IPS DF 4.7 (cell line): ENCODE results near the gene XPR1.
"Not testable (repeated sequence)": the region's sequence is repeated elsewhere in the genome, so short reads cannot be mapped to it uniquely, and the experiment has no call there.

Experiments used
- DNase-seq: peaks from one replicate; pipeline ENCODE4 v3.0.0-alpha.2; 2013; ENCODE audit warnings: low spot score; ENCODE audit errors: extremely low read depth

Gene XPR1

DNA sequence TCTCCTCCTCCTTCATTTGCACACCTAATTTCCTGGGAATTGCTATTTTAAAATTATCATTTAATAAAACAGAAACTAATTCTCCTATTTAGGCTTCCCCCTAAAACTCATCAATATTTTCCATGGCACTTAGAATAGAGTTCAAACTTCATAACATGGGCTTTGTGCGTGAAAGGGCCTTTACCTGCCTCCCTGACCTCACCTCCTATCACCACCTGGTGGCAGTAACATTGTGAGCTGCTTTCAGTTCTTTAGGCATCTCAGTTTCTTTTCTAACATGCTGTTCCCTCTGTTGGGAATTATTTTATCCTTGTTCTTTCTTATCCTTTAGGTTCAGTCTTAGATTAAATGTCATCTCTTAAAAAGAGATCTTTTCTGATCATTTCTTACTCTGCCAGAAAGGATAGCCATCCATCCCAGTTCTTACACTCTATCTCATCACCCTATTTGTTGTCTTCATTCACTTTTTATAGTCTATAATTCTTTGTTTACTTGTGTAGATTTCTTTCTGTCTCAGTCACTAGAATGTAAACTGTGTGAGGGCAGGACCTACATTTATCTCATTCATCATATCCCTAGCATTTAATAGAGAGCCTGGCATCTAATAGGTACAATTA lies 147.1 kb downstream of the XPR1 start:
- no peak for DNase-seq

DNA sequence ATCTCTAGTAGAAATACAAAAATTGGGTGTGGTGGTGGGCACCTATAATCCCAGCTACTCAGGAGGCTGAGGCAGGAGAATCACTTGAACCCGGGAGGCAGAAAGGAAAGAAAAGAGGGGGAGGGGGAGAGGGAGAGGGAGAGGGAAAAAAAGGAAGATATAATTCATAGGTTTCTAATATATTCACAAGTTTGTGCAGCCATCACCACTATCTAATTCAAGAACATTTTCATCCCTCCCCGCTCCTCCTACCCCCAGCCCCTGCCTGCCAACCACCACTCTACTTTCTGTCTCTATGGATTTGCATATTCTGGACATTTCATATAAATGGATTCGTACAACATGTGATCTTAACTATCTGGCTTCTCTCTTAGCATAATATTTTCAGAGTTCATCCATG lies 147.8 kb downstream of the XPR1 start:
- no peak for DNase-seq

DNA sequence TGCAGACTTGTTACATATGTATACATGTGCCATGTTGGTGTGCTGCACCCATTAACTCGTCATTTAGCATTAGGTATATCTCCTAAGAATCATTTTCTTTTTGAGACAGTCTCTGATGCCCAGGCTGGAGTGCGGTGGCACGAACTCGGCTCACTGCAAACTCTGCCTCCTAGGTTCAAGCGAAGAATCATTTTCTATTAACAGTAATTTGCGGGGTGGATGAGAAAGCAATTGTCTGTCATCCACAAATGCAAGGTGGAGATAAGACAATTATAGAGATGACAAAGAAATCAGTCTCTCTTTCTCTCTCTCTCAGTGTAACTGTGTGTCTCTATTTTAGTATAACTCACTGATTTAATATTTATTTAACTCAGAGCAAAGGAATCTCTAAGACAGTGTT lies 149.9 kb downstream of the XPR1 start:
- DNase-seq: no peak

DNA sequence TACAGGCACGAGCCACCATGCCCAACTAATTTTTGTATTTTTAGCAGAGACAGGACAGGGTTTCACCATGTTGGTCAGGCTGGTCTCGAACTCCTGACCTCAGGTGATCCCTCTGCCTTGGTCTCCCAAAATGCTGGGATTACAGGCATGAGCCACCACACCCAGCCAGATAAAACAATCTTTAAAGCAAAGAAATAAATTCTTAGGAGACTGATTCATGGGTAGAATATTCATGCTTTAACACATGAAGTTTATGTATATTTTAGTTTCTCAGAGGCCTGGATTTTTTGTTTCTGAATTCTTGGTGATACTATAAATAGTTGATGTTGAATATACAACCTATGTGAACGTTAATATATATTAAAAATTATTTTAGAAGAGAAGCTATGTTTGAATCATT lies 153.5 kb downstream of the XPR1 start:
- no peak for DNase-seq

DNA sequence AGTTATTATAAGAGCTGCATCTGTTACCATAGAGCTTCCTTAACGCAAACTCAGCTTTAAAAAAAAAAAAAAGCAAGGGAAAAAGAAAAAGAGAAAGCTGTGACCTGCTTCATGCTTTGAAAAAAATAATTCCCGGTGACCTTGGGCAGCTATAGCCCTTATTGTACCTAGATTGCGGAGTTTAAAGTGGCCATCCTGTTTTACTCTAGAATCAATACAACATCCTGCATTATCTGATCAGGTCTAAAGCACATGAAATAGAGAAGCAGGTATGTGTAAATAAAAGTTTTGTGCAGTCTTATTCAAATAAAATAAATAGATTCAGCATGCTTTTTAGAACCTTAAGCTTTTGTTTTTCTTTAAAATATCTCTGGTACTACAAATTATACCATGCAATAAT lies 154.1 kb downstream of the XPR1 start:
- no peak for DNase-seq

DNA sequence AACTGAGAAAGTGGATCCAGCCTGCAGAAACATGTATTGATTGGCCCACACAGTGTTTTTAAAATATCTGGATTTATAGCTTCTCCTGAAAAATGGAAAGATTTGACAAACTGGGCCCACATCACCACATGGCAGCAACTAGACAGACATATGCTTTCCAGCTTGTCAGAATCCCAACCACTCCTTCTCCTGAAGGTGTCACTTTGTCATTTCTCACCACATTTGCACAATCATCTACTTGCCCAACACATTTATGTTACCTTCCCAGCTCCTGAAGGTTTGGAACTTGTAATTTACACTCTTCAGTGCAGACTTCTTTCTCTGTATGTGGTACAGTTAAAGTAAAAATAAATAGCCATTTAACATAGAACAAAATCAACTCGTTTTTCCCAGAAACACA lies 154.8 kb downstream of the XPR1 start:
- DNase-seq: no peak

DNA sequence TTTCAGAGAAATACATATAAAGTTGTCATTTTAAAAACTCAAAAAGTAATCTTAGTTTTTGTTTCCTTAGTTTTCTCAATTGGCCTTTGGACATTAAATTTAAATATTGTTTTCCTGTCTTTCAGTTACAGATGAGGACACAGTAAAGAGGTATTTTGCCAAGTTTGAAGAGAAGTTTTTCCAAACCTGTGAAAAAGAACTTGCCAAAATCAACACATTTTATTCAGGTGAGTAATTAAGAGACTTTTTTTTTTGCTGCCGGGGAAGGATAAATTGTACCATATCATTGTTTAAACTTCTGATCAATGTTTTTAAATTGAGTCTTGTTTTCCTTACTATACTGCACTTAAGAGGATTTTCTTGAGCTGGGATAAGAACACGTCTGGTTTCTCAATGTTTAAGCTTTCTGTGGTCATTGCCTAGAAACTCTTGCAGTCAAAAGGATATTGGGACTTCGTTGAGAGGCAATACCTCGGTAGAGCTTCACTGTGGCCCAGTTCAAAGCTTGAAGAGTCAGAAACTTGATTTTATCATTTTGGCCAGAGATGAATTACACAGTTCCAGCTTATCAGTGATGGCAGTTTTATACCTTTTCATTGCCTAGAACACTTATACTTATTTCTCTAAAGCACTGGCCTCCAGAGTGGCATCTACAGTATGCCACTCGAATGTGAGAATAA lies 155.9 kb downstream of the XPR1 start:
- DNase-seq: no peak

DNA sequence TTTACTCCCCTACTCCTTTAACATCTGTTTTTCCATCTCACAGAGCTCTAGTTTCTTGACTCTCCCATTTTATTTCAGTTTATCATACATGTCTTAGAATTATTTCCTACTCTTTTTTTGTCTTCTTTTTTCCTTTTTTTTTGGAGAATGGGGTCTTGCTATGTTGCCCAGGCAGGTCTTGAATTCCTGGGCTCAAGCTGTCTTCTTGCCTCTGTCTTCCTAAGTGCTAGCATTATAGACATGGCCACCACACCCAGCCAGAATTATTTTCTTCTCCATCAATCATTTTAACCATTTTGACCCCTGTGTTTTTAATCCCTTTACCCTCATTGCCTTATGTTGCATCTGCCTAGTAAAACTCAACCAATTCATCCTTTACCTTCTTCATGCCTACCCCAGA lies 157.6 kb downstream of the XPR1 start:
- DNase-seq: no peak

DNA sequence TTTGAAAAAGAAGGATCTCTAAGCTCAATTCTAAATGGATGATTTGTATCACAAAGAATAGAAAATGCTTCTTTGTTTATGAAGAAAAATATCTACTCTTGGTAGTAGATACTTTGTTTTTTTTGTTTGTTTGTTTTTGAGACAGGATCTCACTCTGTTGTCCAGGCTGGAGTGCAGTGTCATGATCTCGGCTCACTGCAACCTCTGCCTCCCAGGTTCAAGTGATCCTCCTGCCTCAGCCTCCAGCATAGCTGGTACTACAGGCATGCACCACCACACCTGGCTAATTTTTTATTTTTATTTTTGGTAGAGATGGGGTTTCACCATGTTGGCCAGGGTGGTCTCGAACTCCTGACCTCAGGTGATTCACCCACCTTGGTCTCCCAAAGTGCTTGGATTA lies 159.3 kb downstream of the XPR1 start:
- DNase-seq: not testable (repeated sequence)

DNA sequence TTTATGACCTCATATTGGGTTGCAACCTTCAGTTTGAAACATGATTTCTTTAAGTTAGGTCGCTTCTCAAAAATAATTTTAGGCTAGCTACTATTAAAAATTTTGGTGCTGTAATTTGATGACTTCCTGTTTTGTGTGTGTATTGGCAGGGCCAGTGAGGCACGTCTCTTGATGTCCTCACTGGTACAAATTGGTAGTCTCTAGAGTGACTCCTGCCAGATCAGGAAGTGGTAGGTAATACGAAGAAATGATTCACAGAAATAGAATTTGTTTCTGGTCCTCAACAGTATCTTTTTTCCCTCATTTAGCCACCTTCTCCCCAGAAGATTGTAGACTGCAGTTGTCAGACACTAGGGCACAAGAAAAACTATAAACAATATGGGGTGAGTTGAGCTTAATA lies 160.0 kb downstream of the XPR1 start:
- no peak for DNase-seq

DNA sequence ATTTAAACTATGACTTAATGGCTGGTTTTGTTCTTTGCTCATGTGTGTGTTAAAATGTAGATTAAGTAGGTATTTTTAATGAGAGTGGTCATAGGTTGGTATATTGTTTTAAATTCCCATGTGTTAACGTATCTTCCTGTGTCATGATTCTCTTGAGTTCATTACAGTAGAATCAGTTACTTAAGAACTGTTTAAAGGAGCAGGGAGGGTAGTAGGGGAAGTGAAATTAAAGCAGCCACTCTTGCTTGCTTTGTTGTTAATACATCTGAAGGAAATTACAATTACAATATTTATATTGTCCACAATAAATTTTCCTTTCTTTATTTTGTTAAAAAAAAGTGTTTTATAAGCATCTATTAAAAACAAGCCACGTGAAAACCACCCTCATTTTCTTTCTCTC lies 161.6 kb downstream of the XPR1 start:
- DNase-seq: no peak

DNA sequence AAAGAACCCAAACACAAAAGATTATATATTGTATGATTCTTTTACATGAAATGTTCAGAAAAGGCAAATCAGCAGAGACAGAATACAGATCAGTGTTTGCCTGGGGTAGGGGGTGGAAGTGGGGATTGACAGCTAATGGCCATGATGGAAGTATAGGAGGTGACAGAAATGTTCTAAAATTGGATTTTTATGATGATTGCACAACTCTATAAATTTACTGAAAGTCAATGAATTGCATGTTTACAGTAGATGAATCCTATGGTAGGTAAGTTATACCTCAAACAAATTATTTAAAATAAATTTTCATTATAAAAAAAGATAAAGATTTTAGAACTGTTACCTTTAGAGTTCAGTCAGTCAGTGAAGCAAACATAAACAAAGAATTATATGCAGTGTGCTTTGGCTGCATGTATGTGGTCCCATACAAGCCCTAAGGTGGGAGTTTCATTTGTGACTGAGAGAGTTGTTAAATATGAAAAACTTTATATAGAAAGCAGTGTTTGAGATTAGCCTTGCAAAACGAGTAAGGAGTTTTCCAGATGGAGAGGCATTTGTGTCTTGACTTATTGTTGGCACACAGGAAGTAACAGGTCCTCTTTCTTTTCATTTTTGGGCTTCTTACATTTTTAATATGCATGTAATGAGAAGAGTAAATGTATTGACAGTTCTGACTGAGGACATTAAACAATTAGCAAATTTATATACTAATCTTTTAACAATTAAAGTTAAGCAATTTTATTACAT lies 165.2 kb downstream of the XPR1 start:
- no peak for DNase-seq

DNA sequence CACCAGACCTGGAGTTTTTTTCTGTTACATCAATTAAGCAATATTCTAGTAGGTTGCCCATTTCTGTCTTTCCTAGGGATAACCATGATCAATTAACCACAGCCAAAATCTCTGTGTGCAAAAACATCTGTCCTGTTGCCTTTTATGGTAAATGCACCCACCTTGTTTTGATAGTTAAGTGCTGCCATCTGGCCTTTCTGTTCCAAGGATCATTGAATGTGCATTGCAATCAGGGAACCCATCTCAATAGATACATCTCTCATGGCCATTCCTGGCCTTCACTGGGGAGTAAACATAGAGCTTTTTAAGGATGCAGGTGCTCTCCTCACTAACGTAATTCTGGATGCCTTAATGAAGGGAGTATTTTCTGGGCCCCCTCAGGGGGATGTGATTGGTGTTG lies 169.1 kb downstream of the XPR1 start:
- no peak for DNase-seq

DNA sequence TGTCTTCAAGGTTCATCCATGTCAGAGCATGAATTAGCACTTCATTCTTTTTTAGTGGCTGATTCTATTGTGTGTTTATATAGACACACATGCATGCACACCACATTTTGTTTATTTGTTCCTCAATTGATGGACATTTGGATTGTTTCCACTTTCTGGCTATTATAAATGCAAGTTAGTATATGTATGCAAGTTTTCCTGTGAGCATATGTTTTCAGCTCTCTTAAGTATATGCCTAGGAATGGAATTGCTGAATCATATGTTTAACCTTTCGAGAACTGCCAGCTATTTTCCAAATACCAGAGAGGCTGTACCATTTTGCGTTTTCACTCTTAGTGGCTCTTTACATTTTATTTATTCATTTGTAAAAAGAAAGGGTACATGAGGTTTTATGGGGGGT lies 171.0 kb downstream of the XPR1 start:
- no peak for DNase-seq

DNA sequence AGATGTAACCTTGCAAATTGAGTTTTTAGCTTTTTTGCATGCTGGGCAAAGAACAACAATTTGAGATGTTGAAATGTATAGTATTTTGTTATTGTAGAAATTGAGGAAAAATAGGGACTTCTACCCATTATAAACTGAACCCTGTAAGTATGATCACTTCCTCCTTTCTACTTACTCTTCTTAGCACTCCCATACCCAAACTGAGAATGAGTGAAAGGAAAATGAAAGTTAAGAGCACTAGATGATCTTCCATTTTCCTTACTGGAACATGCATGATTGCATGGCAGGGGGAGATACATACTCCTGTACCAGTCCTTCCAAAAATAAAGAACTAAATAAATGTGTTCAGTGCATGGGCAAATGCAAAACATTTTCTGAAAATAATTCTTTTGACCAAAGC lies 173.5 kb downstream of the XPR1 start:
- no peak for DNase-seq

DNA sequence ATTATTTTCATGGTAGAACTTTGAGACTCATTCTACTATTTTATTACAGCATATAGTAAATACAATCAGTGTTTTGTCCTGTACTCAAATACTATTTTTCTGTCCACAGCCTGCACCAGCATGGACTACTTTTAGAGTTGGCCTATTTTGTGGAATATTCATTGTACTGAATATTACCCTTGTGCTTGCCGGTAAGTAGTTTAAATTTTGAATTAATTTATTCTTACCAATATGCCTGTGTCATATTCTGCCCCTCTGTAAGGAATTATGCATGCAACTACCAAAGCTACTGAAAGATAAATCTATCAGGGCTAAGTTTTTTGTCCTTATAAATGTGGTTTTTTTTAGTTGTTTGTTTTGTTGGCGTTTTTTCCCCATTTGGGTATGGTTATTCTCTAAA lies 179.5 kb downstream of the XPR1 start:
- no peak for DNase-seq

DNA sequence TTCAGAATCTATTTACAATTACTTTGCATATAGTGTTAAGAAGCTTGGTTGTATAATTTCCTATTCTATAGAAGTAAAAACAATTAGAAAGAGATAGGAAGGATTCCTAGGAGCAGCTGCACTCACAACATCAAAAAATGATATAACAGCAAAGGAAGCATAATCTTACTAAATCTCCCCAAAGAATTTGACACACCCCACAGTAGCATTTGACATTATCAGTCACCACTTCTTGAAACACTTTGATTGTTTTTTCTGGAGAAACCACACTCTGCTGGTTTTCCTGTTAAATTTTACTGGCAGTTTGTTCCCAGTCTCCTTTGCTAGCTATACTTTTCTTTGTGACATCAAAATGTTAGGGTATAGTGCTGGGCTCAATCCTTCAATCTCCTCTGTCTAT lies 180.1 kb downstream of the XPR1 start:
- no peak for DNase-seq

DNA sequence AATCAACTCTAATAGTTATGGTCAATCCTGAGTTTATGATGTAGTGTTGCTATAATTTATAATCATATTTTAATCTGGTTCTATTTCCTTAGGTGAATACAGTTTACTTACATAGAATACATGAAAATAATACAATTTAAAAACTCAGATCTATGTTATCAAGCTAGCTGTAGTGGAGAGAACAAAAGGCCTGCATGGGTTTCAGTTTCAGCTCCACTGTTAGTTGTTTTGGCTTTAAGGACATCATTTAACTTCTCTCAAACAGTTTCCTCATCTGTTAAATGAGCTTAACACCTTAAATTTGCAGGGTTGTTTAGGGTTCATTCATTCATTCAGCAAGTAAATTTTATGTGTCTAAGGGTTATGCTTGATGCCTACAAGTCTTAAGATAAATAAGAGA lies 182.4 kb downstream of the XPR1 start:
- DNase-seq: no peak

DNA sequence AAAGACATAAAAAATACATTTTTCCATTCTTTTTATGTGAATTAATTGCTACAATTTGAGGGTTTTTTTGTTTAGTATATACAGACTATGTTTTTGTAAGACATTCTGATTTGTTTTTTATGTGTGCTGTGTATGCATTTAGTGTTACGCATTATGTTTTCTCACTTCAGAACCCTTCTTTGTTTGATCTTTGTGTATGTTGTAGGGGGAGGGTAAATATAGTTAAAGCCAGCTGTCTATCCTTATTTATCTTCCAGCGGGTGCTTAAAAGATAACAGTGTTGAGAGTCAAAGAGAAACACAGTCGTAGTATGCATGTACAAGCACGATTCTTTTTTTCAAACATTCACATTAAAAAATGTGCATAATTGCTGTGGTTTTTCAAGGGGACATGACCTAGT lies 183.4 kb downstream of the XPR1 start:
- no peak for DNase-seq

DNA sequence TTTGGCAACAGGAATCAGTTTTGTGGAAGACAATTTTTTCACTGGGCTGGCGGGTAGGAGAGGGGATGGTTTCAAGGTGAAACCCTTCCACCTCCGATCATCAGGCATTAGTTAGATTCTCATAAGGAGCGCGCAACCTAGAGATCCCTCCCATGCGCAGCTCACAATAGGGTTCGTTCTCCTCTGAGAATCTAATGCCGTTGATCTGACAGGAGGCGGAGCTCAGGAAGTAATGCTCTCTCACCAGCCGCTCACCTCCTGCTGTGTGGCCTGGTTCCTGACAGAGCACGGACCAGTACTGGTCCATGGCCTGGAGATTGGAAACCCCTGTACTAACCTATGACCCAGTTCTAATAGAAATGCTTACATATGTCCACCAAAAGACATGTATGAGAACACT lies 184.3 kb downstream of the XPR1 start:
- no peak for DNase-seq

DNA sequence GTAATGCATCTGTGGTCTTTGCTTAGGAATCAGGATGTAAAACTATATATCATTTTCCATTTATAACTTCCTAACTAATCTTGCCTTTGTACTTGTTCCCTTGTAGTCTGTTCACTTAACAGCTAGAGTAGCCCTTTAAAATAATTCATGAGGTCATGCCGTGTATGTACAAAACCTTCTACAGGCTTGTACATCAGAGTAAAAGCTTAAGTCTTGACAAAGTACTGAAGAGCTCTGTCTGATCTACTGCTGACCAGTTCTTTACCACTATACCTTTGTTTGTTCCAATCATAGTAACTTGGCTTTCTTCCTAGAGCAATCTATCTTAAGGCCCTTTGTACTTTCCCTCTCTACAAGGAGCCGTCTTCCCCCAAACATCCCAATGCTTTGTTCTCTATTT lies 190.1 kb downstream of the XPR1 start:
- DNase-seq: no peak

DNA sequence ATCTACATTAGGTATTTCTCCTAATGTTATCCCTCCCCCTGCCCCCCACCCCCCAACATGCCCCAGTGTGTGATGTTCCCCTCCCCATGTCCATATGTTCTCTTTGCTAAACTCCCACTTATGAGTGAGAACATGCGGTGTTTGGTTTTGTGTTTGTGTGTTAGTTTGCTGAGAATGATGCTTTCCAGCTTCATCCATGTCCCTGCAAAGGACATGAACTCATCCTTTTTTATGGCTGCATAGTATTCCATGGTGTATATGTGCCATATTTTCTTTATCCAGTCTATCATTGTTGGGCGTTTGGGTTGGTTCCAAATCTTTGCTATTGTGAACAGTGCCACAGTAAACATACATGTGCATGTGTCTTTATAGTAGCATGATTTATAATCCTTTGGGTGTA lies 199.7 kb downstream of the XPR1 start:
- not testable (repeated sequence) for DNase-seq

DNA sequence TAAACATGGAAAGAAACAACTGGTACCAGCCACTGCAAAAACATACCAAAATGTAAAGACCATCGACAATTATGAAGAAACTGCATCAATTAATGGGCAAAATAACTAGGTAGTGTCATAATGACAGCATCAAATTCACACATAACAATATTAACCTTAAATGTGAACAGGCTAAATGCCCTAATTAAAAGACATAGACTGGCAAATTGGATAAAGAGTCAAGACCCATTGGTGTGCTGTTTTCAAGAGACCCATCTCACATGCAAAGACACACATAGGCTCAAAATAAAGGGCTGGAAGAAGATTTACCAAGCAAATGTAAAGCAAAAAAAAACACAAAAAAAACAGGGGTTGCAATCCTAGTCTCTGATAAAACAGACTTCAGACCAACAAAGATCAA lies 201.4 kb downstream of the XPR1 start:
- DNase-seq: not testable (repeated sequence)
